ENCODE data around the gene UBE2V1.

Gene UBE2V1

GRCh38 chr20:50115591-50116367, 2.8 kb upstream of the UBE2V1 start:
- H3K4me1 ChIP-seq (ENCODE audit: control insufficient read depth in 1 of 2, insufficient read depth in 1 of 2, low read depth in 1 of 2, low read length in 1 of 2): peaks cover 46 to 49% of the 10 kb centered on the region in 2 experiments

GRCh38 chr20:50115041-50115512, 2.1 kb upstream of the UBE2V1 start:
- no peaks in the 10 kb centered on the region for H3K9me3 ChIP-seq
- TF ChIP-seq CTCF (IDR thresholded peaks at IDR 0.05): no peak
- H3K36me3 ChIP-seq: no peaks in the 10 kb centered on the region
- peak overlapping the region; percentile 61 for H3K27ac ChIP-seq
- H3K27me3 ChIP-seq: no peaks in the 10 kb centered on the region
- peaks cover 53 to 56% of the 10 kb centered on the region in 2 experiments for H3K4me1 ChIP-seq (ENCODE audit: control insufficient read depth in 1 of 2, insufficient read depth in 1 of 2, low read depth in 1 of 2, low read length in 1 of 2)
- peak overlapping the region; percentile 46 to 62 for H3K4me3 ChIP-seq (ENCODE audit: low read depth in 1 of 2, low read length in 1 of 2)

More at GRCh38 chr20:50115591-50116367, 2.8 kb upstream of the UBE2V1 start:
- Histone ChIP-seq H3K4me3 (ENCODE audit: low read depth in 1 of 2, low read length in 1 of 2) (peak overlapping the region; percentile 46 to 62), H3K27me3 (no peaks in the 10 kb centered on the region), H3K9me3 (no peaks in the 10 kb centered on the region), H3K36me3 (no peaks in the 10 kb centered on the region), H3K27ac (peak overlapping the region; percentile 61)
- no peak for TF ChIP-seq CTCF (IDR thresholded peaks at IDR 0.05)

- H3K4me3 ChIP-seq (ENCODE audit: low read depth in 1 of 2, low read length in 1 of 2): peak overlapping the region; percentile 84 to 87
- peaks cover 58 to 61% of the 10 kb centered on the region in 2 experiments for H3K4me1 ChIP-seq (ENCODE audit: control insufficient read depth in 1 of 2, insufficient read depth in 1 of 2, low read depth in 1 of 2, low read length in 1 of 2)
Observed at GRCh38 chr20:50113420-50114224, 672 bp upstream of the UBE2V1 start.

GRCh38 chr20:50111829-50112495, 988 bp downstream of the UBE2V1 start:
- H3K27ac ChIP-seq: peak overlapping the region; percentile 89
- peaks cover 58 to 61% of the 10 kb centered on the region in 2 experiments for H3K4me1 ChIP-seq (ENCODE audit: control insufficient read depth in 1 of 2, insufficient read depth in 1 of 2, low read depth in 1 of 2, low read length in 1 of 2)
- H3K27me3 ChIP-seq: no peaks in the 10 kb centered on the region
- no peak for TF ChIP-seq CTCF (IDR thresholded peaks at IDR 0.05)
- H3K4me3 ChIP-seq (ENCODE audit: low read depth in 1 of 2, low read length in 1 of 2): peak overlapping the region; percentile 84 to 87
- no peaks in the 10 kb centered on the region for H3K9me3 ChIP-seq
- peaks cover 5% of the 10 kb centered on the region for H3K36me3 ChIP-seq

More at GRCh38 chr20:50113420-50114224, 672 bp upstream of the UBE2V1 start:
- no peaks in the 10 kb centered on the region for H3K9me3 ChIP-seq
- no peaks in the 10 kb centered on the region for H3K36me3 ChIP-seq
- H3K27me3 ChIP-seq: no peaks in the 10 kb centered on the region
- TF ChIP-seq CTCF (IDR thresholded peaks at IDR 0.05): no peak
- peak overlapping the region; percentile 89 for H3K27ac ChIP-seq

- TF ChIP-seq CTCF (IDR thresholded peaks at IDR 0.05): no peak
- peak overlapping the region; percentile 55 for H3K27ac ChIP-seq
- no peak overlapping the region for H3K4me3 ChIP-seq (ENCODE audit: low read depth in 1 of 2, low read length in 1 of 2)
- peaks cover 5% of the 10 kb centered on the region for H3K36me3 ChIP-seq
- peaks cover 55 to 59% of the 10 kb centered on the region in 2 experiments for H3K4me1 ChIP-seq (ENCODE audit: control insufficient read depth in 1 of 2, insufficient read depth in 1 of 2, low read depth in 1 of 2, low read length in 1 of 2)
- no peaks in the 10 kb centered on the region for H3K9me3 ChIP-seq
- no peaks in the 10 kb centered on the region for H3K27me3 ChIP-seq
Observed at GRCh38 chr20:50111120-50111828, 1.7 kb downstream of the UBE2V1 start.

Data from neutrophil (primary cell).